GM12878 (cell line): ENCODE results near the gene SEMA7A. TPM values are rescaled to one million over a fixed set of nuclear protein-coding genes. Genes with fewer than 3 reads are reported as not detected.

Experiments
- ATAC-seq: fragments of 200-7000 bp; cut with Tn5 transposase; 3 replicates; pipeline ENCODE4 v1.9.1; 2020; ENCODE audit warnings: mild to moderate bottlenecking, moderate library complexity
- BruUV-seq: library from RNA; stranded (reverse); fragments of 400-500 nt; replicated peaks from 2 replicates; lab custom pipeline; 2021; lab: Mats Ljungman, UMichigan
- CTCF ChIA-PET: fragments of 300-600 bp; sonication (Branson Sonifier 250); formaldehyde crosslinking; extraction: SDS; loops from one replicate; lab custom pipeline; 2021; ENCODE audit warnings: inconsistent platforms; lab: Yijun Ruan, JAX
- POLR2A ChIA-PET: fragments of 350-600 bp; formaldehyde crosslinking; extraction: SDS; loops from one replicate; lab custom pipeline; 2021; ENCODE audit warnings: inconsistent platforms; lab: Charles Lee
- RAD21 ChIA-PET: fragments of 300-600 bp; sonication (Branson Sonifier 250); formaldehyde crosslinking; loops from one replicate; lab custom pipeline; 2023; ENCODE audit warnings: antibody characterized with exemption; ENCODE audit not compliant: unreplicated experiment; lab: Charles Lee
- SMC1A ChIA-PET: fragments of 300-600 bp; sonication (Branson Sonifier 250); formaldehyde crosslinking; loops from one replicate; lab custom pipeline; 2023; ENCODE audit not compliant: unreplicated experiment, uncharacterized antibody; lab: Charles Lee
- DNase-seq: peaks from one replicate; pipeline ENCODE4 v3.0.0-alpha.2; 2011; ENCODE audit warnings: low read depth, low spot score
- FAIRE-seq: peaks from 3 replicates; lab custom pipeline; 2011; peaks lifted over from hg19 to GRCh38; lab: Jason Lieb, UNC
- H2AFZ ChIP-seq: 2 replicates; pipeline ENCODE4 v1.6.0; 2011; ENCODE audit warnings: low read depth, low read length, control low read depth; ENCODE audit not compliant: control insufficient read depth
- H3K27ac ChIP-seq: 2 replicates; pipeline ENCODE4 v1.5.1; 2011; ENCODE audit warnings: control low read depth; ENCODE audit not compliant: control insufficient read depth, insufficient read depth
- H3K27me3 ChIP-seq, 2 experiments: replicated peaks in 1 of 2; 2 replicates each; pipeline versions ENCODE4 v1.6.0 to v1.6.1; 2011; ENCODE audit warnings: low read length in 1 of 2; ENCODE audit not compliant: control insufficient read depth in 2 of 2, insufficient read depth in 2 of 2
- H3K36me3 ChIP-seq, 2 experiments: 2 replicates each; pipeline ENCODE4 v1.5.1; 2011; ENCODE audit warnings: low read length in 1 of 2; ENCODE audit not compliant: control insufficient read depth in 2 of 2, insufficient read depth in 2 of 2
- H3K4me1 ChIP-seq: 2 replicates; pipeline ENCODE4 v1.6.1; 2011; ENCODE audit warnings: mild to moderate bottlenecking, low read length, moderate library complexity, mixed read lengths; ENCODE audit not compliant: control insufficient read depth, insufficient read depth
- H3K4me2 ChIP-seq: 2 replicates; pipeline ENCODE4 v1.6.0; 2011; ENCODE audit warnings: control low read depth; ENCODE audit not compliant: control insufficient read depth, insufficient read depth
- H3K4me3 ChIP-seq: fragments of 200-600 bp; sonication (generic); 2 replicates; pipeline ENCODE4 v1.5.1; 2016
- H3K79me2 ChIP-seq: 2 replicates; pipeline ENCODE4 v1.6.0; 2011; ENCODE audit warnings: low read length; ENCODE audit not compliant: control insufficient read depth, insufficient read depth
- H3K9ac ChIP-seq: 2 replicates; pipeline ENCODE4 v1.8.0; 2011; ENCODE audit warnings: low read length, control low read depth, mixed read lengths; ENCODE audit not compliant: control insufficient read depth, insufficient read depth
- H3K9me3 ChIP-seq: replicated peaks from 3 replicates; pipeline ENCODE4 v1.5.1; 2011; ENCODE audit warnings: mild to moderate bottlenecking, low read length; ENCODE audit not compliant: control insufficient read depth, insufficient read depth
- H4K20me1 ChIP-seq: 2 replicates; pipeline ENCODE4 v1.6.0; 2011; ENCODE audit not compliant: control insufficient read depth, insufficient read depth
- BMI1 ChIP-seq: fragments of 450-650 bp; IDR thresholded peaks from 2 replicates; pipeline ENCODE4 v1.6.1; 2016; ENCODE audit warnings: mild to moderate bottlenecking, moderate library complexity, borderline replicate concordance
- CREB1 ChIP-seq: IDR thresholded peaks from 2 replicates; pipeline ENCODE4 v1.6.1; 2012; ENCODE audit warnings: low read depth, mild to moderate bottlenecking, inconsistent platforms
- DPF2 ChIP-seq: fragments of 450-650 bp; IDR thresholded peaks from 2 replicates; pipeline ENCODE4 v1.6.1; 2017; ENCODE audit warnings: mild to moderate bottlenecking
- HDGF ChIP-seq: fragments of 450-650 bp; IDR thresholded peaks from 2 replicates; pipeline ENCODE4 v1.6.1; 2016; ENCODE audit warnings: antibody characterized with exemption
- IRF4 ChIP-seq: IDR thresholded peaks from 2 replicates; pipeline ENCODE4 v1.6.1; 2011; ENCODE audit warnings: low read depth, low read length
- MEF2B ChIP-seq: fragments of 450-650 bp; IDR thresholded peaks from 2 replicates; pipeline ENCODE4 v1.6.1; 2018; ENCODE audit warnings: mild to moderate bottlenecking, moderate library complexity; ENCODE audit not compliant: partially characterized antibody, poor library complexity, severe bottlenecking
- MTA2 ChIP-seq: fragments of 450-650 bp; IDR thresholded peaks from 2 replicates; pipeline ENCODE4 v1.6.1; 2016; ENCODE audit warnings: low read depth, mild to moderate bottlenecking, moderate library complexity
- NBN ChIP-seq: fragments of 450-650 bp; IDR thresholded peaks from 2 replicates; pipeline ENCODE4 v1.6.1; 2016
- NFXL1 ChIP-seq: fragments of 450-650 bp; IDR thresholded peaks from 2 replicates; pipeline ENCODE4 v1.6.1; 2017; ENCODE audit warnings: antibody characterized with exemption, mild to moderate bottlenecking, borderline replicate concordance
- NR2F1 ChIP-seq: fragments of 450-650 bp; conservative IDR thresholded peaks from 2 replicates; pipeline ENCODE4 v1.6.1; 2017; ENCODE audit warnings: mild to moderate bottlenecking
- SMARCA5 ChIP-seq: fragments of 450-650 bp; IDR thresholded peaks from 2 replicates; pipeline ENCODE4 v1.6.1; 2017; ENCODE audit warnings: mild to moderate bottlenecking
- SREBF2 ChIP-seq: IDR thresholded peaks from 2 replicates; pipeline ENCODE4 v1.6.1; 2012; ENCODE audit warnings: mild to moderate bottlenecking, low read length
- TAF1 ChIP-seq: IDR thresholded peaks from 2 replicates; pipeline ENCODE4 v1.6.1; 2011; ENCODE audit warnings: mild to moderate bottlenecking, low read depth, low read length, borderline replicate concordance
- ZNF384 ChIP-seq: IDR thresholded peaks from 2 replicates; pipeline ENCODE4 v1.6.1; 2012; ENCODE audit warnings: low read depth, mild to moderate bottlenecking, low read length, improper control_type of control experiment, borderline replicate concordance
- ZNF622 ChIP-seq: fragments of 450-650 bp; IDR thresholded peaks from 2 replicates; pipeline ENCODE4 v1.6.1; 2017; ENCODE audit warnings: mild to moderate bottlenecking, inconsistent platforms
- WGBS: methylation state at CpG from one replicate; pipeline ENCODE4 v1.1.6; 2016; ENCODE audit warnings: low lambda C conversion rate; ENCODE audit not compliant: insufficient replicate concordance, insufficient coverage; ENCODE audit errors: missing lambda C conversion rate; 5-methylcytosine and 5-hydroxymethylcytosine counted together
- in situ Hi-C: fragments of 300-500 bp; cut with MboI; formaldehyde crosslinking; loops from 9 replicates; pipeline ENCODE4 v1.14.3; 2018; ENCODE audit warnings: mixed read lengths
- intact Hi-C: fragments of 100-400 bp; cut with micrococcal nuclease; formaldehyde crosslinking; loops from one replicate; pipeline ENCODE4 v1.14.2; 2022; ENCODE audit not compliant: unreplicated experiment
- polyA plus RNA-seq, 11 experiments: library from polyadenylated mRNA; depleted of rRNA in 4 of 11; unstranded in 6 of 11; stranded (reverse) in 5 of 11; fragments of >200 nt; fragmentation: Nextera tagmentation in 4 of 11; fragmentation: Illumina TruSeq in 1 of 11; extraction: Ambion mirVana in 4 of 11; extraction: Trizol in 1 of 11; gene quantifications; 1 replicate in 1 of 11; 2 replicates in 10 of 11; pipeline versions ENCODE4 v1.2.1 to v1.2.3, GENCODE V29; 2011 to 2016; ENCODE audit warnings: inconsistent platforms in 2 of 11, missing spikeins in 2 of 11, low read depth in 1 of 11
- total RNA-seq, 4 experiments: library from RNA; depleted of rRNA in 3 of 4; stranded (reverse); fragments of >200 nt in 3 of 4; fragmentation: Illumina TruSeq in 1 of 4; extraction: Trizol in 1 of 4; gene quantifications; 2 replicates each; pipeline versions ENCODE4 v1.2.1 to v1.2.3, GENCODE V29; 2013 to 2021
- TF ChIP-seq, protein P1 (sequence below): fragments of 450-650 bp; IDR thresholded peaks from 2 replicates; pipeline ENCODE4 v1.6.1; 2016; ENCODE audit warnings: mild to moderate bottlenecking
- TF ChIP-seq, protein P2 (sequence below): fragments of 450-650 bp; IDR thresholded peaks from 2 replicates; pipeline ENCODE4 v1.6.1; 2017; ENCODE audit warnings: low read depth, mild to moderate bottlenecking, moderate library complexity
- TF ChIP-seq, protein P3 (sequence below): fragments of 450-650 bp; IDR thresholded peaks from 2 replicates; pipeline ENCODE4 v1.6.1; 2018; ENCODE audit warnings: borderline replicate concordance, mild to moderate bottlenecking; ENCODE audit not compliant: partially characterized antibody
- TF ChIP-seq, protein P4 (sequence below): IDR thresholded peaks from 2 replicates; pipeline ENCODE4 v1.6.1; 2011; ENCODE audit warnings: low read depth, low read length, improper control_type of control experiment, borderline replicate concordance

The SEMA7A gene
- total and polyA plus RNA-seq, 10 of the 15 experiments (the other 5 are each of a cell fraction or from before 2014, with no cell fraction given), result 0.08 to 112 (median 53.5) TPM

DNA sequence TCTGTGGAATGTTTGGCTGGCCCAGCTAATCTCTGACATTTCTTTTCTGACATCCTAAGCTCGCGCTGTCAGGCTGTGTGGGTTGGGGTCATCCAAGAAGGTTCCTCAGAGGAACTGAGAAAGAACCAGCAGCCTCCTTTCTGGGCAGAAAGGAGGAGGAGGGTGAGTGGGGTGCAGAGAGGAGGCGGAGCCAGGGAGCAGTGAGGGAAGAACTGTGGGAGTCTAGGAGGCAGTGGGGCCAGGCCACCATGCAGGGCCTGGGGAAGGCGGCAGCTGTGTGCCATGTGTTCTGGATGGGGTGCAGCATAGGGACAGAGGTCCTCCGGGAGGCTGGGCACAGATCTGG, 5.3 kb downstream of the SEMA7A start:
- ATAC-seq (peak; percentile 55), FAIRE-seq (peak; percentile 52), DNase-seq (no peak)
- in situ Hi-C loops (no loop called here), intact Hi-C loops (loop anchor here (2.0 kb wide), 1 partner anchor 24 kb away; no protein-coding TSS in a partner anchor)
- no peak overlapping the region for H2AFZ ChIP-seq
- WGBS, result 0% methylated on average over 5 of the region's 5 CpGs
- ChIA-PET POLR2A (interaction anchor here (0.6 to 16.6 kb wide), 7 partner anchors 9 to 349 kb away, joined by 3 to 325 read pairs (median 27); no protein-coding TSS in a partner anchor), SMC1A (interaction anchor here (2.3 to 25.4 kb wide), 5 partner anchors 8 to 47 kb away, joined by 9 to 544 read pairs (median 51); no protein-coding TSS in a partner anchor), CTCF (interaction anchor here (1.6 to 22.3 kb wide), 6 partner anchors 9 to 359 kb away, joined by 5 to 655 read pairs (median 28); partner anchors contain the start of gene CYP11A1), RAD21 (interaction anchor here (0.6 to 24.4 kb wide), 6 partner anchors 8 to 53 kb away, joined by 3 to 496 read pairs (median 18); no protein-coding TSS in a partner anchor)
- BruUV-seq, result no TSS peak
- H3K9ac ChIP-seq, result peak overlapping the region; percentile 76
- peak overlapping the region; percentile 98 for H3K4me3 ChIP-seq
- peaks cover 16 to 17% of the 10 kb centered on the region in 2 experiments; a peak in 3 of 4 replicates for H3K36me3 ChIP-seq
- peak overlapping the region; percentile 84 for H3K27ac ChIP-seq
- peaks cover 59% of the 10 kb centered on the region for H3K4me1 ChIP-seq
- H3K9me3 ChIP-seq, result no peaks in the 10 kb centered on the region
- peaks cover 100% of the 10 kb centered on the region for H3K79me2 ChIP-seq
- H4K20me1 ChIP-seq, result peaks cover 27% of the 10 kb centered on the region
- no peaks in the 10 kb centered on the region for H3K27me3 ChIP-seq
- H3K4me2 ChIP-seq, result peak overlapping the region; percentile 97
- no peak for TF ChIP-seq ZNF622
- 0 out of 2 replicates have a peak, but pooled peaks have one; percentile 52 for TF ChIP-seq IRF4
- TF ChIP-seq, protein P1, sequence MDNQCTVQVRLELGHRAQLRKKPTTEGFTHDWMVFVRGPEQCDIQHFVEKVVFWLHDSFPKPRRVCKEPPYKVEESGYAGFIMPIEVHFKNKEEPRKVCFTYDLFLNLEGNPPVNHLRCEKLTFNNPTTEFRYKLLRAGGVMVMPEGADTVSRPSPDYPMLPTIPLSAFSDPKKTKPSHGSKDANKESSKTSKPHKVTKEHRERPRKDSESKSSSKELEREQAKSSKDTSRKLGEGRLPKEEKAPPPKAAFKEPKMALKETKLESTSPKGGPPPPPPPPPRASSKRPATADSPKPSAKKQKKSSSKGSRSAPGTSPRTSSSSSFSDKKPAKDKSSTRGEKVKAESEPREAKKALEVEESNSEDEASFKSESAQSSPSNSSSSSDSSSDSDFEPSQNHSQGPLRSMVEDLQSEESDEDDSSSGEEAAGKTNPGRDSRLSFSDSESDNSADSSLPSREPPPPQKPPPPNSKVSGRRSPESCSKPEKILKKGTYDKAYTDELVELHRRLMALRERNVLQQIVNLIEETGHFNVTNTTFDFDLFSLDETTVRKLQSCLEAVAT, result no peak
- TF ChIP-seq HDGF, result 0 out of 2 replicates have a peak, but pooled peaks have one; percentile 56
- no peak for TF ChIP-seq CREB1
- 0 out of 2 replicates have a peak, but pooled peaks have one; percentile 39 for TF ChIP-seq NBN
- TF ChIP-seq DPF2, result peak; percentile 29; the same call in 1 of the 2 replicates
- peak; percentile 18; the same call in 1 of the 2 replicates for TF ChIP-seq MTA2
- TF ChIP-seq, protein P2, sequence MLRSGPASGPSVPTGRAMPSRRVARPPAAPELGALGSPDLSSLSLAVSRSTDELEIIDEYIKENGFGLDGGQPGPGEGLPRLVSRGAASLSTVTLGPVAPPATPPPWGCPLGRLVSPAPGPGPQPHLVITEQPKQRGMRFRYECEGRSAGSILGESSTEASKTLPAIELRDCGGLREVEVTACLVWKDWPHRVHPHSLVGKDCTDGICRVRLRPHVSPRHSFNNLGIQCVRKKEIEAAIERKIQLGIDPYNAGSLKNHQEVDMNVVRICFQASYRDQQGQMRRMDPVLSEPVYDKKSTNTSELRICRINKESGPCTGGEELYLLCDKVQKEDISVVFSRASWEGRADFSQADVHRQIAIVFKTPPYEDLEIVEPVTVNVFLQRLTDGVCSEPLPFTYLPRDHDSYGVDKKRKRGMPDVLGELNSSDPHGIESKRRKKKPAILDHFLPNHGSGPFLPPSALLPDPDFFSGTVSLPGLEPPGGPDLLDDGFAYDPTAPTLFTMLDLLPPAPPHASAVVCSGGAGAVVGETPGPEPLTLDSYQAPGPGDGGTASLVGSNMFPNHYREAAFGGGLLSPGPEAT, result 0 out of 2 replicates have a peak, but pooled peaks have one; percentile 40
- TF ChIP-seq NFXL1, result no peak
- TF ChIP-seq NR2F1, result peak; percentile 53
- no peak for TF ChIP-seq SREBF2
- TF ChIP-seq BMI1, result no peak
- TF ChIP-seq, protein P3, sequence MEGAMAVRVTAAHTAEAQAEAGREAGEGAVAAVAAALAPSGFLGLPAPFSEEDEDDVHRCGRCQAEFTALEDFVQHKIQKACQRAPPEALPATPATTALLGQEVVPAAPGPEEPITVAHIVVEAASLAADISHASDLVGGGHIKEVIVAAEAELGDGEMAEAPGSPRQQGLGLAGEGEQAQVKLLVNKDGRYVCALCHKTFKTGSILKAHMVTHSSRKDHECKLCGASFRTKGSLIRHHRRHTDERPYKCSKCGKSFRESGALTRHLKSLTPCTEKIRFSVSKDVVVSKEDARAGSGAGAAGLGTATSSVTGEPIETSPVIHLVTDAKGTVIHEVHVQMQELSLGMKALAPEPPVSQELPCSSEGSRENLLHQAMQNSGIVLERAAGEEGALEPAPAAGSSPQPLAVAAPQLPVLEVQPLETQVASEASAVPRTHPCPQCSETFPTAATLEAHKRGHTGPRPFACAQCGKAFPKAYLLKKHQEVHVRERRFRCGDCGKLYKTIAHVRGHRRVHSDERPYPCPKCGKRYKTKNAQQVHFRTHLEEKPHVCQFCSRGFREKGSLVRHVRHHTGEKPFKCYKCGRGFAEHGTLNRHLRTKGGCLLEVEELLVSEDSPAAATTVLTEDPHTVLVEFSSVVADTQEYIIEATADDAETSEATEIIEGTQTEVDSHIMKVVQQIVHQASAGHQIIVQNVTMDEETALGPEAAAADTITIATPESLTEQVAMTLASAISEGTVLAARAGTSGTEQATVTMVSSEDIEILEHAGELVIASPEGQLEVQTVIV, result no peak
- no peak for TF ChIP-seq TAF1
- TF ChIP-seq ZNF384, result no peak
- no peak for TF ChIP-seq MEF2B
- no peak for TF ChIP-seq SMARCA5
- TF ChIP-seq, protein P4, sequence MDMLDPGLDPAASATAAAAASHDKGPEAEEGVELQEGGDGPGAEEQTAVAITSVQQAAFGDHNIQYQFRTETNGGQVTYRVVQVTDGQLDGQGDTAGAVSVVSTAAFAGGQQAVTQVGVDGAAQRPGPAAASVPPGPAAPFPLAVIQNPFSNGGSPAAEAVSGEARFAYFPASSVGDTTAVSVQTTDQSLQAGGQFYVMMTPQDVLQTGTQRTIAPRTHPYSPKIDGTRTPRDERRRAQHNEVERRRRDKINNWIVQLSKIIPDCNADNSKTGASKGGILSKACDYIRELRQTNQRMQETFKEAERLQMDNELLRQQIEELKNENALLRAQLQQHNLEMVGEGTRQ, result no peak
